Psoas muscle (tissue), 8 donors: ENCODE results near the gene TSPOAP1. TPM values are rescaled to one million over a fixed set of nuclear protein-coding genes. Genes with fewer than 3 reads are reported as not detected.

Experiments used
- ATAC-seq, 4 donors: fragments of 200-7000 bp; cut with Tn5 transposase; one replicate each; pipeline ENCODE4 v1.9.1; 2020; ENCODE audit warnings: moderate library complexity in 3 of 4, mild to moderate bottlenecking in 2 of 4
- DNase-seq, 2 donors: peaks; one replicate each; pipeline ENCODE4 v3.0.0-alpha.2; 2020
- H3K27ac ChIP-seq: fragments of 200-600 bp; one replicate; pipeline ENCODE4 v1.8.0; 2022
- H3K27me3 ChIP-seq, 3 donors: fragments of 200-600 bp in 1 of 3; one replicate each; pipeline versions ENCODE4 v1.6.1 to v1.8.0; 2013 to 2022; ENCODE audit warnings: low read length in 2 of 3, mild to moderate bottlenecking in 2 of 3, moderate library complexity in 1 of 3; ENCODE audit not compliant: insufficient read depth in 3 of 3
- H3K36me3 ChIP-seq, 2 donors: fragments of 200-600 bp in 1 of 2; one replicate each; pipeline versions ENCODE4 v1.6.1 to v1.8.0; 2013 to 2022; ENCODE audit warnings: low read depth in 1 of 2, mild to moderate bottlenecking in 1 of 2, moderate library complexity in 1 of 2; ENCODE audit not compliant: insufficient read depth in 1 of 2
- H3K4me1 ChIP-seq: fragments of 200-600 bp; one replicate; pipeline ENCODE4 v1.8.0; 2022
- H3K4me3 ChIP-seq: fragments of 200-600 bp; one replicate; pipeline ENCODE4 v1.8.0; 2022; ENCODE audit warnings: mild to moderate bottlenecking
- H3K9me3 ChIP-seq: fragments of 200-600 bp; one replicate; pipeline ENCODE4 v1.8.0; 2022
- CTCF ChIP-seq: fragments of 200-600 bp; IDR thresholded peaks from one replicate; pipeline ENCODE4 v1.8.0; 2022; ENCODE audit warnings: antibody characterized with exemption
- WGBS, 3 donors: extraction: QIAGEN DNeasy Blood & Tissue Kit; methylation state at CpG; one replicate each; pipeline versions ENCODE4 v1.1.6 to v1.1.7; 2013; 5-methylcytosine and 5-hydroxymethylcytosine counted together
- intact Hi-C, 2 donors: fragments of 100-400 bp; cut with DNase I; formaldehyde crosslinking; loops; one replicate each; pipeline versions ENCODE4 v1.11.0 to v1.14.2; 2022
- polyA plus RNA-seq, 3 donors: library from polyadenylated mRNA; stranded (reverse); fragments of 200-250 nt; gene quantifications; one replicate each; pipeline ENCODE4 v1.2.3, GENCODE V29; 2013
- total RNA-seq, 4 donors: library from RNA; stranded (reverse); fragmentation: NEBNext Ultra II Directional in 2 of 4; extraction: Animal tissue kit (Norgen Biotek cat#: 25700) in 2 of 4; gene quantifications; one replicate each; pipeline versions ENCODE4 v1.2.1 to v1.2.4, GENCODE V29; 2021 to 2023
- donor health status: healthy with polysubstance abuse.
- donor health status: DM: no; HTN: no; CAD: no; lungs with moderate emphysema.
- donor health status: Bipolar disorder and iron deficiency.
- donor health status: healthy.
- donor health status: DM: yes; HTN: yes; CAD: no.
- donor health status: DM: no; HTN: no; CAD: no.
- donor health status: DM: no; HTN: no; CAD: no.
- donor health status: DM: yes; HTN: yes; CAD: no.

Gene TSPOAP1
- total and polyA plus RNA-seq, 7 donors: 0.40 to 6.6 (median 2.3) TPM

- no peak overlapping the region for H3K27ac ChIP-seq
- no peak overlapping the region for H3K4me3 ChIP-seq
- TF ChIP-seq CTCF: no peak
- ATAC-seq (no peak), DNase-seq (no peak)
- H3K27me3 ChIP-seq: no peaks in the 10 kb centered on the region
- no peaks in the 10 kb centered on the region for H3K36me3 ChIP-seq
- H3K4me1 ChIP-seq: peaks cover under 1% of the 10 kb centered on the region
- intact Hi-C loops: loop anchor here (10.0 kb wide), 1 partner anchor 156 kb away; the partner anchor contains the start of gene MTMR4 (in 2 of the 2)
- 85 to 88% (median 85%) methylated on average over 16 of the region's 16 CpGs for WGBS, 3 donors
- H3K9me3 ChIP-seq: no peaks in the 10 kb centered on the region
These were observed 30.0 kb upstream of the TSPOAP1 start for GRCh38 chr17:58358408-58359172.

GRCh38 chr17:58357312-58358297, 29.0 kb upstream of the TSPOAP1 start:
- ATAC-seq (no peak), DNase-seq (no peak)
- WGBS, 3 donors: 86 to 89% (median 86%) methylated on average over 22 of the region's 22 CpGs
- H3K4me1 ChIP-seq: peaks cover 8% of the 10 kb centered on the region
- no peak for TF ChIP-seq CTCF
- no peak overlapping the region for H3K4me3 ChIP-seq
- H3K9me3 ChIP-seq: no peaks in the 10 kb centered on the region
- no peak overlapping the region for H3K27ac ChIP-seq
- H3K36me3 ChIP-seq: no peaks in the 10 kb centered on the region
- H3K27me3 ChIP-seq: no peaks in the 10 kb centered on the region
- intact Hi-C loops: loop anchor here (10.0 kb wide), 1 partner anchor 157 kb away; the partner anchor contains the start of gene MTMR4 (in 2 of the 2)

- ATAC-seq: no peak
- intact Hi-C loops: loop anchor here (10.0 kb wide), 1 partner anchor 159 kb away; the partner anchor contains the start of gene MTMR4 (in 2 of the 2)
- H3K4me3 ChIP-seq: no peak overlapping the region
These were observed 27.6 kb upstream of the TSPOAP1 start for GRCh38 chr17:58356231-58356630.

More at GRCh38 chr17:58356231-58356630, 27.6 kb upstream of the TSPOAP1 start:
- no peak overlapping the region for H3K27ac ChIP-seq
- no peaks in the 10 kb centered on the region for H3K9me3 ChIP-seq
- no peaks in the 10 kb centered on the region for H3K27me3 ChIP-seq
- DNase-seq: no peak
- peaks cover 0 to under 1% of the 10 kb centered on the region in 2 donors for H3K36me3 ChIP-seq
- 63 to 96% (median 86%) methylated on average over 1 of the region's 1 CpG for WGBS, 3 donors
- no peak for TF ChIP-seq CTCF
- peaks cover 10% of the 10 kb centered on the region for H3K4me1 ChIP-seq
